K562 (cell line): Measurements from ENCODE around the gene AGFG2. TPM values are rescaled to one million over a fixed set of nuclear protein-coding genes. Genes with fewer than 3 reads are reported as not detected.
A peak's percentile ranks its signal among the peaks of the same experiment; 100 is the strongest.

Experiments
- ATAC-seq: fragments of 200-7000 bp; cut with Tn5 transposase; 3 replicates; pipeline ENCODE4 v1.9.1; 2020; ENCODE audit warnings: moderate library complexity
- BruUV-seq: library from RNA; stranded (reverse); fragments of 400-500 nt; replicated peaks from 2 replicates; lab custom pipeline; 2021; lab: Mats Ljungman, UMichigan
- CTCF ChIA-PET: fragments of 300-600 bp; formaldehyde crosslinking; extraction: SDS; loops from one replicate; lab custom pipeline; 2021; ENCODE audit warnings: low intra/inter-chr PET ratio; lab: Yijun Ruan, JAX
- POLR2A ChIA-PET: fragments of 300-600, 350-650 bp; sonication (Branson Sonifier 250); formaldehyde crosslinking; extraction: SDS; loops from one replicate; lab custom pipeline; 2021; ENCODE audit warnings: antibody characterized with exemption, inconsistent platforms; lab: Yijun Ruan, JAX
- DNase-seq, 4 experiments: peaks; one replicate each; pipeline versions ENCODE4 v3.0.0 to v3.0.0-alpha.2; 2011 to 2018; ENCODE audit warnings: low spot score in 3 of 4, mixed read lengths in 3 of 4; ENCODE audit errors: extremely low read depth in 1 of 4
- FAIRE-seq: peaks from 2 replicates; lab custom pipeline; 2011; peaks lifted over from hg19 to GRCh38; lab: Jason Lieb, UNC
- H2AFZ ChIP-seq: 2 replicates; pipeline ENCODE4 v1.6.0; 2011; ENCODE audit warnings: low read depth, low read length, control low read depth, inconsistent platforms
- H3K27ac ChIP-seq: fragments of 200-600 bp; 3 replicates; pipeline ENCODE4 v1.8.0; 2011; ENCODE audit warnings: low read depth, mild to moderate bottlenecking, control low read depth, inconsistent platforms, low read length, moderate library complexity, mixed read lengths; ENCODE audit errors: extremely low read depth
- H3K27me3 ChIP-seq, 2 experiments: fragments of 300-600 bp in 1 of 2; 2 replicates in 1 of 2; 3 replicates in 1 of 2; pipeline versions ENCODE4 v1.6.0 to v1.8.0; 2011; ENCODE audit warnings: inconsistent platforms in 2 of 2, low read length in 2 of 2, mild to moderate bottlenecking in 1 of 2, mixed read lengths in 1 of 2, moderate library complexity in 1 of 2; ENCODE audit not compliant: control insufficient read depth in 2 of 2, insufficient read depth in 2 of 2
- H3K36me3 ChIP-seq: fragments of 300-600 bp; 3 replicates; pipeline ENCODE4 v1.8.0; 2011; ENCODE audit warnings: mild to moderate bottlenecking, low read length, inconsistent platforms; ENCODE audit not compliant: control insufficient read depth, insufficient read depth
- H3K4me1 ChIP-seq, 2 experiments: fragments of 200-600 bp in 1 of 2; replicated peaks in 1 of 2; 2 replicates in 1 of 2; 3 replicates in 1 of 2; pipeline versions ENCODE4 v1.5.1 to v1.8.0; 2011; ENCODE audit warnings: inconsistent platforms in 2 of 2, low read length in 2 of 2, mild to moderate bottlenecking in 1 of 2, mixed read lengths in 1 of 2, moderate library complexity in 1 of 2; ENCODE audit not compliant: control insufficient read depth in 2 of 2, insufficient read depth in 2 of 2
- H3K4me2 ChIP-seq: 2 replicates; pipeline ENCODE4 v1.6.1; 2011; ENCODE audit warnings: low read length, control low read depth, inconsistent platforms, mixed read lengths; ENCODE audit not compliant: insufficient read depth
- H3K4me3 ChIP-seq: fragments of 200-600 bp; sonication (generic), shearing (Covaris generic); 2 replicates; pipeline ENCODE4 v1.5.1; 2016; ENCODE audit warnings: control low read depth, inconsistent platforms
- H3K79me2 ChIP-seq: fragments of 200-600 bp; 3 replicates; pipeline ENCODE4 v1.8.0; 2011; ENCODE audit warnings: low read length, inconsistent platforms; ENCODE audit not compliant: control insufficient read depth, insufficient read depth
- H3K9ac ChIP-seq, 2 experiments: 2 replicates each; pipeline versions ENCODE4 v1.6.0 to v1.6.1; 2011; ENCODE audit warnings: low read depth in 2 of 2, low read length in 2 of 2, control low read depth in 1 of 2, inconsistent platforms in 1 of 2, mild to moderate bottlenecking in 1 of 2, mixed read lengths in 1 of 2; ENCODE audit not compliant: insufficient read depth in 1 of 2
- H3K9me1 ChIP-seq: one replicate; pipeline ENCODE4 v1.6.0; 2011; ENCODE audit warnings: inconsistent platforms, mild to moderate bottlenecking, low read length, moderate library complexity; ENCODE audit not compliant: control insufficient read depth, insufficient read depth
- H3K9me3 ChIP-seq: replicated peaks from 2 replicates; pipeline ENCODE4 v1.5.1; 2011; ENCODE audit warnings: low read depth, low read length, inconsistent platforms; ENCODE audit not compliant: control insufficient read depth, insufficient read depth
- H4K20me1 ChIP-seq: replicated peaks from 2 replicates; pipeline ENCODE4 v1.6.1; 2011; ENCODE audit warnings: low read length, inconsistent platforms, mixed read lengths; ENCODE audit not compliant: control insufficient read depth, insufficient read depth
- HCFC1 ChIP-seq: IDR thresholded peaks from 2 replicates; pipeline ENCODE4 v1.6.1; 2012; ENCODE audit warnings: low read depth, low read length, improper control_type of control experiment
- RBM25 ChIP-seq: fragments of 200-400 bp; formaldehyde crosslinking; IDR thresholded peaks from 2 replicates; pipeline ENCODE4 v1.6.1; 2018; ENCODE audit warnings: low read length, low read depth, moderate library complexity; ENCODE audit not compliant: severe bottlenecking
- SIN3A ChIP-seq, 2 experiments: fragments of 150-350 bp in 1 of 2; IDR thresholded peaks; 2 replicates each; pipeline ENCODE4 v1.6.1; 2011 to 2016; ENCODE audit warnings: borderline replicate concordance in 2 of 2, low read depth in 2 of 2, low read length in 2 of 2, mild to moderate bottlenecking in 2 of 2, moderate library complexity in 2 of 2; ENCODE audit not compliant: control insufficient read depth in 1 of 2
- TCF7 ChIP-seq: sonication (generic); IDR thresholded peaks from 2 replicates; pipeline ENCODE4 v1.6.1; 2016; ENCODE audit warnings: antibody characterized with exemption, borderline replicate concordance
- ZHX1 ChIP-seq: fragments of 150-350 bp; conservative IDR thresholded peaks from 2 replicates; pipeline ENCODE4 v1.6.1; 2014; ENCODE audit warnings: low read length
- ZNF121 ChIP-seq: sonication (generic); formaldehyde crosslinking; conservative IDR thresholded peaks from 2 replicates; pipeline ENCODE4 v1.8.0; 2022; ENCODE audit warnings: missing genetic modification reagents
- ZNF507 ChIP-seq: conservative IDR thresholded peaks from 2 replicates; pipeline ENCODE4 v1.6.1; 2017; ENCODE audit warnings: missing genetic modification characterization, missing compliant biosample characterization
- WGBS: fragments of 100-300 bp; shearing (Covaris generic); methylation state at CpG from one replicate; pipeline ENCODE4 v1.1.6; 2016; ENCODE audit warnings: low coverage, mixed read lengths; ENCODE audit not compliant: insufficient coverage; ENCODE audit errors: missing lambda C conversion rate; 5-methylcytosine and 5-hydroxymethylcytosine counted together
- in situ Hi-C: fragments of 300-500 bp; cut with MboI; formaldehyde crosslinking; loops from 4 replicates; pipeline ENCODE4 v1.15.0; 2018; ENCODE audit warnings: inconsistent platforms, mixed read lengths
- intact Hi-C: fragments of 100-400 bp; cut with micrococcal nuclease; formaldehyde crosslinking; loops from 2 replicates; pipeline ENCODE4 v1.14.2; 2022
- polyA plus RNA-seq, 8 experiments: library from polyadenylated mRNA; depleted of rRNA in 4 of 8; stranded (reverse) in 5 of 8; unstranded in 3 of 8; fragments of >200 nt; fragmentation: Nextera tagmentation in 2 of 8; fragmentation: Illumina TruSeq in 1 of 8; extraction: Ambion mirVana in 2 of 8; extraction: Trizol in 1 of 8; gene quantifications; 2 replicates each; pipeline versions ENCODE4 v1.2.1 to v1.2.3, GENCODE V29; 2011 to 2014; ENCODE audit warnings: inconsistent platforms in 1 of 8, missing spikeins in 1 of 8
- total RNA-seq, 7 experiments: library from RNA; depleted of rRNA in 6 of 7; stranded (reverse); fragments of >200 nt in 6 of 7; fragmentation: Illumina TruSeq in 2 of 7; extraction: Trizol in 2 of 7; gene quantifications; 2 replicates each; pipeline versions ENCODE4 v1.2.1 to v1.2.3, GENCODE V29; 2011 to 2021; ENCODE audit warnings: low replicate concordance in 1 of 7
- TF ChIP-seq, protein P1 (sequence below): fragments of 200-600 bp; sonication (generic); IDR thresholded peaks from one replicate; pipeline ENCODE4 v1.6.1; 2012; ENCODE audit warnings: mild to moderate bottlenecking, low read depth, low read length, inconsistent platforms

Gene AGFG2
- total and polyA plus RNA-seq, 9 of the 15 experiments (the other 6 are each of a cell fraction or from before 2014, with no cell fraction given) = 0.31 to 23.1 (median 6.5) TPM

GRCh38 chr7:100595188-100595587 is 56.2 kb downstream of the AGFG2 start:
- ATAC-seq (no peak), DNase-seq (no peak), FAIRE-seq (no peak)
- Histone ChIP-seq H3K4me2 (no peak overlapping the region), H2AFZ (no peak overlapping the region), H3K27me3 (no peaks in the 10 kb centered on the region), H3K9ac (no peak overlapping the region; a peak in 1 of 4 replicates), H3K9me3 (no peaks in the 10 kb centered on the region), H3K36me3 (no peaks in the 10 kb centered on the region), H4K20me1 (no peaks in the 10 kb centered on the region), H3K9me1 (no peaks in the 10 kb centered on the region), H3K4me3 (no peak overlapping the region), H3K27ac (no peak overlapping the region), H3K79me2 (no peaks in the 10 kb centered on the region), H3K4me1 (peaks cover 0 to 7% of the 10 kb centered on the region in 2 experiments; a peak in 3 of 5 replicates)
- ChIA-PET CTCF (no interaction called here), POLR2A (interaction anchor here (0.6 to 1.2 kb wide), 3 partner anchors 9 to 165 kb away, joined by 3 to 5 read pairs (median 3); partner anchors contain the start of gene FBXO24)
- 69% methylated on average over 7 of the region's 7 CpGs for WGBS
- in situ Hi-C loops (no loop called here), intact Hi-C loops (no loop called here)
- no TSS peak for BruUV-seq
- TF ChIP-seq ZHX1 (no peak), RBM25 (peak; percentile 10), ZNF121 (CRISPR knock-in tag) (peak; percentile 50; the same call in 1 of the 2 replicates), TCF7 (no peak), SIN3A (IDR thresholded peaks at IDR 0.05; ENCODE audit: borderline replicate concordance in 2 of 2, control insufficient read depth in 1 of 2, low read depth in 2 of 2, low read length in 2 of 2) (no peak), ZNF507 (tag) (no peak), HCFC1 (no peak)
- TF ChIP-seq, protein P1, sequence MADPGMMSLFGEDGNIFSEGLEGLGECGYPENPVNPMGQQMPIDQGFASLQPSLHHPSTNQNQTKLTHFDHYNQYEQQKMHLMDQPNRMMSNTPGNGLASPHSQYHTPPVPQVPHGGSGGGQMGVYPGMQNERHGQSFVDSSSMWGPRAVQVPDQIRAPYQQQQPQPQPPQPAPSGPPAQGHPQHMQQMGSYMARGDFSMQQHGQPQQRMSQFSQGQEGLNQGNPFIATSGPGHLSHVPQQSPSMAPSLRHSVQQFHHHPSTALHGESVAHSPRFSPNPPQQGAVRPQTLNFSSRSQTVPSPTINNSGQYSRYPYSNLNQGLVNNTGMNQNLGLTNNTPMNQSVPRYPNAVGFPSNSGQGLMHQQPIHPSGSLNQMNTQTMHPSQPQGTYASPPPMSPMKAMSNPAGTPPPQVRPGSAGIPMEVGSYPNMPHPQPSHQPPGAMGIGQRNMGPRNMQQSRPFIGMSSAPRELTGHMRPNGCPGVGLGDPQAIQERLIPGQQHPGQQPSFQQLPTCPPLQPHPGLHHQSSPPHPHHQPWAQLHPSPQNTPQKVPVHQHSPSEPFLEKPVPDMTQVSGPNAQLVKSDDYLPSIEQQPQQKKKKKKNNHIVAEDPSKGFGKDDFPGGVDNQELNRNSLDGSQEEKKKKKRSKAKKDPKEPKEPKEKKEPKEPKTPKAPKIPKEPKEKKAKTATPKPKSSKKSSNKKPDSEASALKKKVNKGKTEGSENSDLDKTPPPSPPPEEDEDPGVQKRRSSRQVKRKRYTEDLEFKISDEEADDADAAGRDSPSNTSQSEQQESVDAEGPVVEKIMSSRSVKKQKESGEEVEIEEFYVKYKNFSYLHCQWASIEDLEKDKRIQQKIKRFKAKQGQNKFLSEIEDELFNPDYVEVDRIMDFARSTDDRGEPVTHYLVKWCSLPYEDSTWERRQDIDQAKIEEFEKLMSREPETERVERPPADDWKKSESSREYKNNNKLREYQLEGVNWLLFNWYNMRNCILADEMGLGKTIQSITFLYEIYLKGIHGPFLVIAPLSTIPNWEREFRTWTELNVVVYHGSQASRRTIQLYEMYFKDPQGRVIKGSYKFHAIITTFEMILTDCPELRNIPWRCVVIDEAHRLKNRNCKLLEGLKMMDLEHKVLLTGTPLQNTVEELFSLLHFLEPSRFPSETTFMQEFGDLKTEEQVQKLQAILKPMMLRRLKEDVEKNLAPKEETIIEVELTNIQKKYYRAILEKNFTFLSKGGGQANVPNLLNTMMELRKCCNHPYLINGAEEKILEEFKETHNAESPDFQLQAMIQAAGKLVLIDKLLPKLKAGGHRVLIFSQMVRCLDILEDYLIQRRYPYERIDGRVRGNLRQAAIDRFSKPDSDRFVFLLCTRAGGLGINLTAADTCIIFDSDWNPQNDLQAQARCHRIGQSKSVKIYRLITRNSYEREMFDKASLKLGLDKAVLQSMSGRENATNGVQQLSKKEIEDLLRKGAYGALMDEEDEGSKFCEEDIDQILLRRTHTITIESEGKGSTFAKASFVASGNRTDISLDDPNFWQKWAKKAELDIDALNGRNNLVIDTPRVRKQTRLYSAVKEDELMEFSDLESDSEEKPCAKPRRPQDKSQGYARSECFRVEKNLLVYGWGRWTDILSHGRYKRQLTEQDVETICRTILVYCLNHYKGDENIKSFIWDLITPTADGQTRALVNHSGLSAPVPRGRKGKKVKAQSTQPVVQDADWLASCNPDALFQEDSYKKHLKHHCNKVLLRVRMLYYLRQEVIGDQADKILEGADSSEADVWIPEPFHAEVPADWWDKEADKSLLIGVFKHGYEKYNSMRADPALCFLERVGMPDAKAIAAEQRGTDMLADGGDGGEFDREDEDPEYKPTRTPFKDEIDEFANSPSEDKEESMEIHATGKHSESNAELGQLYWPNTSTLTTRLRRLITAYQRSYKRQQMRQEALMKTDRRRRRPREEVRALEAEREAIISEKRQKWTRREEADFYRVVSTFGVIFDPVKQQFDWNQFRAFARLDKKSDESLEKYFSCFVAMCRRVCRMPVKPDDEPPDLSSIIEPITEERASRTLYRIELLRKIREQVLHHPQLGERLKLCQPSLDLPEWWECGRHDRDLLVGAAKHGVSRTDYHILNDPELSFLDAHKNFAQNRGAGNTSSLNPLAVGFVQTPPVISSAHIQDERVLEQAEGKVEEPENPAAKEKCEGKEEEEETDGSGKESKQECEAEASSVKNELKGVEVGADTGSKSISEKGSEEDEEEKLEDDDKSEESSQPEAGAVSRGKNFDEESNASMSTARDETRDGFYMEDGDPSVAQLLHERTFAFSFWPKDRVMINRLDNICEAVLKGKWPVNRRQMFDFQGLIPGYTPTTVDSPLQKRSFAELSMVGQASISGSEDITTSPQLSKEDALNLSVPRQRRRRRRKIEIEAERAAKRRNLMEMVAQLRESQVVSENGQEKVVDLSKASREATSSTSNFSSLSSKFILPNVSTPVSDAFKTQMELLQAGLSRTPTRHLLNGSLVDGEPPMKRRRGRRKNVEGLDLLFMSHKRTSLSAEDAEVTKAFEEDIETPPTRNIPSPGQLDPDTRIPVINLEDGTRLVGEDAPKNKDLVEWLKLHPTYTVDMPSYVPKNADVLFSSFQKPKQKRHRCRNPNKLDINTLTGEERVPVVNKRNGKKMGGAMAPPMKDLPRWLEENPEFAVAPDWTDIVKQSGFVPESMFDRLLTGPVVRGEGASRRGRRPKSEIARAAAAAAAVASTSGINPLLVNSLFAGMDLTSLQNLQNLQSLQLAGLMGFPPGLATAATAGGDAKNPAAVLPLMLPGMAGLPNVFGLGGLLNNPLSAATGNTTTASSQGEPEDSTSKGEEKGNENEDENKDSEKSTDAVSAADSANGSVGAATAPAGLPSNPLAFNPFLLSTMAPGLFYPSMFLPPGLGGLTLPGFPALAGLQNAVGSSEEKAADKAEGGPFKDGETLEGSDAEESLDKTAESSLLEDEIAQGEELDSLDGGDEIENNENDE = no peak
